ENCODE results near the gene SLC41A1. TPM values are rescaled to one million over a fixed set of nuclear protein-coding genes. Genes with fewer than 3 reads are reported as not detected.
A peak's percentile ranks its signal among the peaks of the same experiment; 100 is the strongest.

SLC41A1 gene
- total and polyA plus RNA-seq, 9 of the 15 experiments (the other 6 are each of a cell fraction or from before 2014, with no cell fraction given), result 4.1 to 29.3 (median 11.4) TPM

DNA sequence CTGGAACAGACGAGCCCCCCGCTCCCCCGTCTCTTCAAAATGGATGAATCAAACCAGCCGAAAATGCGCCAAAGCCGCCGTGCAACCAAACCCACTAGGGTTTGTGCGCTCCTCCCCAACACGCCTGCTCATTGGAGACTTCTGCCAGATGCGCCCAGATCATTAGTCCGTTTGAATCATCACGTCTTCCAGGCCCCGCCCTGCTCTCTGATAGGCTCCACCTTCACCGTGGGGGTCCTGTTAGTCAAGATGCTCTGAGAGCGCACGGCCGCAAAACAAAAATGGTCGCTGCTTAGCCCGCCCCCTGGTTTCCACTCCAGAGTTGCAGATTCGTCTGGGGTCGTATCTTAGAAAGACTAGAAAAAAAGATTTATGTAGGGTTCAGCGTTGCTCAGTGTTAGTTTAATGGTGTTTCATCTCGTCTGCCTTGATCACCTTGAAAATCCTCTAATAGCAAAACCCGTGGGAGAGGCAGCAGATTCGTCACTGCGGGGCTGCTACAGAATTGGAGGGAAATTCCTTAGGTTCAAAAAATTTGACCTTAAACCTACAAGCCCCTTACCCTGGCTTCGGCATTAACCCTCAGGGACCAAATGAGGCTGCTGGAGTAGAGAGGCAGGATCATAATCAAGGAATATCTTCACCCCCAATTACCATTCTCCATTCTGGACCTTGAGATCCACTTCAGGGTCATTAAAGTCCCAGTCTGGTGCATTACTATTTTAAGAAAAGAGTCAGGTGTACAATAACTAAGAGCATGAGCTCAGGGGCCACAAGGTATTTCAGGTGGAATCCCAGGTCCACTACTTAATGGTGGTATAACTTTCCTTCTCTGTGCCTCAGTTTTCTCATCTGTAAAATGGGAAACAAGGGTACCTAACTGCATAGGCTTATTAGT, 62.6 kb downstream of the SLC41A1 start, which contains the start of gene NUCKS1 (continued):
- TF ChIP-seq, protein P1, sequence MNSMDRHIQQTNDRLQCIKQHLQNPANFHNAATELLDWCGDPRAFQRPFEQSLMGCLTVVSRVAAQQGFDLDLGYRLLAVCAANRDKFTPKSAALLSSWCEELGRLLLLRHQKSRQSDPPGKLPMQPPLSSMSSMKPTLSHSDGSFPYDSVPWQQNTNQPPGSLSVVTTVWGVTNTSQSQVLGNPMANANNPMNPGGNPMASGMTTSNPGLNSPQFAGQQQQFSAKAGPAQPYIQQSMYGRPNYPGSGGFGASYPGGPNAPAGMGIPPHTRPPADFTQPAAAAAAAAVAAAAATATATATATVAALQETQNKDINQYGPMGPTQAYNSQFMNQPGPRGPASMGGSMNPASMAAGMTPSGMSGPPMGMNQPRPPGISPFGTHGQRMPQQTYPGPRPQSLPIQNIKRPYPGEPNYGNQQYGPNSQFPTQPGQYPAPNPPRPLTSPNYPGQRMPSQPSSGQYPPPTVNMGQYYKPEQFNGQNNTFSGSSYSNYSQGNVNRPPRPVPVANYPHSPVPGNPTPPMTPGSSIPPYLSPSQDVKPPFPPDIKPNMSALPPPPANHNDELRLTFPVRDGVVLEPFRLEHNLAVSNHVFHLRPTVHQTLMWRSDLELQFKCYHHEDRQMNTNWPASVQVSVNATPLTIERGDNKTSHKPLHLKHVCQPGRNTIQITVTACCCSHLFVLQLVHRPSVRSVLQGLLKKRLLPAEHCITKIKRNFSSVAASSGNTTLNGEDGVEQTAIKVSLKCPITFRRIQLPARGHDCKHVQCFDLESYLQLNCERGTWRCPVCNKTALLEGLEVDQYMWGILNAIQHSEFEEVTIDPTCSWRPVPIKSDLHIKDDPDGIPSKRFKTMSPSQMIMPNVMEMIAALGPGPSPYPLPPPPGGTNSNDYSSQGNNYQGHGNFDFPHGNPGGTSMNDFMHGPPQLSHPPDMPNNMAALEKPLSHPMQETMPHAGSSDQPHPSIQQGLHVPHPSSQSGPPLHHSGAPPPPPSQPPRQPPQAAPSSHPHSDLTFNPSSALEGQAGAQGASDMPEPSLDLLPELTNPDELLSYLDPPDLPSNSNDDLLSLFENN (IDR thresholded peaks at IDR 0.05; ENCODE audit: low read depth in 2 of 2, low read length in 2 of 2), result no peak
- TF ChIP-seq, protein P2, sequence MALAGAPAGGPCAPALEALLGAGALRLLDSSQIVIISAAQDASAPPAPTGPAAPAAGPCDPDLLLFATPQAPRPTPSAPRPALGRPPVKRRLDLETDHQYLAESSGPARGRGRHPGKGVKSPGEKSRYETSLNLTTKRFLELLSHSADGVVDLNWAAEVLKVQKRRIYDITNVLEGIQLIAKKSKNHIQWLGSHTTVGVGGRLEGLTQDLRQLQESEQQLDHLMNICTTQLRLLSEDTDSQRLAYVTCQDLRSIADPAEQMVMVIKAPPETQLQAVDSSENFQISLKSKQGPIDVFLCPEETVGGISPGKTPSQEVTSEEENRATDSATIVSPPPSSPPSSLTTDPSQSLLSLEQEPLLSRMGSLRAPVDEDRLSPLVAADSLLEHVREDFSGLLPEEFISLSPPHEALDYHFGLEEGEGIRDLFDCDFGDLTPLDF (CRISPR knock-in tag; IDR thresholded peaks at IDR 0.05), result peak; percentile 94
- TF ChIP-seq, protein P3, sequence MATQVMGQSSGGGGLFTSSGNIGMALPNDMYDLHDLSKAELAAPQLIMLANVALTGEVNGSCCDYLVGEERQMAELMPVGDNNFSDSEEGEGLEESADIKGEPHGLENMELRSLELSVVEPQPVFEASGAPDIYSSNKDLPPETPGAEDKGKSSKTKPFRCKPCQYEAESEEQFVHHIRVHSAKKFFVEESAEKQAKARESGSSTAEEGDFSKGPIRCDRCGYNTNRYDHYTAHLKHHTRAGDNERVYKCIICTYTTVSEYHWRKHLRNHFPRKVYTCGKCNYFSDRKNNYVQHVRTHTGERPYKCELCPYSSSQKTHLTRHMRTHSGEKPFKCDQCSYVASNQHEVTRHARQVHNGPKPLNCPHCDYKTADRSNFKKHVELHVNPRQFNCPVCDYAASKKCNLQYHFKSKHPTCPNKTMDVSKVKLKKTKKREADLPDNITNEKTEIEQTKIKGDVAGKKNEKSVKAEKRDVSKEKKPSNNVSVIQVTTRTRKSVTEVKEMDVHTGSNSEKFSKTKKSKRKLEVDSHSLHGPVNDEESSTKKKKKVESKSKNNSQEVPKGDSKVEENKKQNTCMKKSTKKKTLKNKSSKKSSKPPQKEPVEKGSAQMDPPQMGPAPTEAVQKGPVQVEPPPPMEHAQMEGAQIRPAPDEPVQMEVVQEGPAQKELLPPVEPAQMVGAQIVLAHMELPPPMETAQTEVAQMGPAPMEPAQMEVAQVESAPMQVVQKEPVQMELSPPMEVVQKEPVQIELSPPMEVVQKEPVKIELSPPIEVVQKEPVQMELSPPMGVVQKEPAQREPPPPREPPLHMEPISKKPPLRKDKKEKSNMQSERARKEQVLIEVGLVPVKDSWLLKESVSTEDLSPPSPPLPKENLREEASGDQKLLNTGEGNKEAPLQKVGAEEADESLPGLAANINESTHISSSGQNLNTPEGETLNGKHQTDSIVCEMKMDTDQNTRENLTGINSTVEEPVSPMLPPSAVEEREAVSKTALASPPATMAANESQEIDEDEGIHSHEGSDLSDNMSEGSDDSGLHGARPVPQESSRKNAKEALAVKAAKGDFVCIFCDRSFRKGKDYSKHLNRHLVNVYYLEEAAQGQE (IDR thresholded peaks at IDR 0.05; ENCODE audit: borderline replicate concordance), result no peak
- TF ChIP-seq, protein P3 (CRISPR knock-in tag; IDR thresholded peaks at IDR 0.05; ENCODE audit: low read depth), result peak; percentile 48; the same call in 1 of the 2 replicates
- TF ChIP-seq CHD1 (IDR thresholded peaks at IDR 0.05; ENCODE audit: low read length) (peak; percentile 53), FOXA1 (IDR thresholded peaks at IDR 0.05; ENCODE audit: borderline replicate concordance) (no peak), ZNF668 (CRISPR knock-in tag; IDR thresholded peaks at IDR 0.05) (0 out of 2 replicates have a peak, but pooled peaks have one; percentile 58)
- TF ChIP-seq, protein P4, sequence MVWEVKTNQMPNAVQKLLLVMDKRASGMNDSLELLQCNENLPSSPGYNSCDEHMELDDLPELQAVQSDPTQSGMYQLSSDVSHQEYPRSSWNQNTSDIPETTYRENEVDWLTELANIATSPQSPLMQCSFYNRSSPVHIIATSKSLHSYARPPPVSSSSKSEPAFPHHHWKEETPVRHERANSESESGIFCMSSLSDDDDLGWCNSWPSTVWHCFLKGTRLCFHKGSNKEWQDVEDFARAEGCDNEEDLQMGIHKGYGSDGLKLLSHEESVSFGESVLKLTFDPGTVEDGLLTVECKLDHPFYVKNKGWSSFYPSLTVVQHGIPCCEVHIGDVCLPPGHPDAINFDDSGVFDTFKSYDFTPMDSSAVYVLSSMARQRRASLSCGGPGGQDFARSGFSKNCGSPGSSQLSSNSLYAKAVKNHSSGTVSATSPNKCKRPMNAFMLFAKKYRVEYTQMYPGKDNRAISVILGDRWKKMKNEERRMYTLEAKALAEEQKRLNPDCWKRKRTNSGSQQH (CRISPR knock-in tag; IDR thresholded peaks at IDR 0.05), result 0 out of 2 replicates have a peak, but pooled peaks have one; percentile 62

All from K562 (cell line).